ENCODE data around the gene TSKS. TPM values are rescaled to one million over a fixed set of nuclear protein-coding genes. Genes with fewer than 3 reads are reported as not detected.

TSKS gene
- total RNA-seq, 1 donor from 2014 or later, result 0.86 TPM

DNA sequence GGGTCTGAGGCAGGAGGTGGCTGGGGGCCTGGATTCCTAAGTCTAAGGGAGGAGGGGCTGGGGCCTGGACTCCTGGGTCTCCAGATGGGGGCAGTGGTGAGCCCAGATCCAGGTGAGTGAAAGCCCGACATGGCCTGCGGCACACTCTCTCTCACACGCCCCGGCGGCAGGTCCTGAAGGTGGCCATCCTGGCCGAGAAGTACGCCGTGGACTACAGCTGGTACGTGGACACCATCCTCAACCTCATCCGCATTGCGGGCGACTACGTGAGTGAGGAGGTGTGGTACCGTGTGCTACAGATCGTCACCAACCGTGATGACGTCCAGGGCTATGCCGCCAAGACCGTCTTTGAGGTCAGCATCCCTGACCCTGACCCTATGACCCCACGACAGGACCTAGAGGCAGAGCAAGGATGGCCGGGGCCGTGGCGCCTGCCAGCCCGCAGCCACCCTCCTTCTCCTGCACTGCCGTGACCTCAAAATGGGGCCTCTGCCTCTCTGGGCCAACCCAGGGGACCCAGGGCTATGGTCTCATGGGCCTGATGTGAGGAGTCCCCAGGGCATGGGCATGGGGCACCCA is 36.8 kb upstream of the TSKS start:
- DNase-seq (no peak), ATAC-seq (ENCODE audit: poor library complexity) (no peak)
- intact Hi-C loops (cut with DNase I), result no loop called here

- intact Hi-C loops (cut with DNase I), result no loop called here
- no peak for ATAC-seq (ENCODE audit: poor library complexity)
- no peak for DNase-seq
Observed at GRCh38 chr19:49799271-49799797, 36.2 kb upstream of the TSKS start.

DNA sequence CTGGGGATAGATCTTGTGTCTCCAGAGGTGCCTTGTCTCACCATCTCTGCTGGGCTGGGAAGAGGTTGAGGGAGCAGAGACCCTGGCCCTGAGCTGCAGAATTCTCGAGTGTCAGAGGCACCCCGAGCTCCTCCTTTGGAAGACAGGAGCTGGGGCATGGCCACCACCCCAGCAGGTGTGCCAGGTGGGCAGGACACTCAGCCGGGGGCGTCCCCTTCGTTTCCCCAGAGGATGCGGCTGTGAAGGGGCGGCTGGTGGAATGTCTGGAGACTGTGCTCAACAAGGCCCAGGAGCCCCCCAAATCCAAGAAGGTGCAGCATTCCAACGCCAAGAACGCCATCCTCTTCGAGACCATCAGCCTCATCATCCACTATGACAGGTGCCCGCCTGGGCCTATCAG is 35.5 kb upstream of the TSKS start:
- no peak for ATAC-seq (ENCODE audit: poor library complexity)
- intact Hi-C loops (cut with DNase I), result no loop called here
- DNase-seq, result no peak

DNA sequence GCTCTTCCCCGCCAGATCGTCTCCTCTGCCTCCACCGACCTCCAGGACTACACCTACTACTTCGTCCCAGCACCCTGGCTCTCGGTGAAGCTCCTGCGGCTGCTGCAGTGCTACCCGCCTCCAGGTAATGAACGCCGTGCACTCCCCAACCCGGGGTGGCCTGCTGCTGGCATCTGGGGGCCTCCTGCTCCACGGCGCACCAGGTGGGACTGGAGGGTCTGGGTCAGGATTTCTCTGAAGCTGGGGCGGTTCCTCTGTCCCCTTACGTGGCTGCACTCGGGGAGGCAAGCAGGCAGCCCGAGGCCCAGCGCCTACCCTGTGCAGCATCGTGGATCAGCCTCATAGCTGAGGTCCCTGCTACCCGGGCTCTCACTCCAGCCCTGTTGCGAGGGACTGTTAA is 32.5 kb upstream of the TSKS start:
- ATAC-seq (ENCODE audit: poor library complexity), result no peak
- intact Hi-C loops (cut with DNase I), result no loop called here

GRCh38 chr19:49793561-49793840 is 30.4 kb upstream of the TSKS start:
- intact Hi-C loops (cut with DNase I), result no loop called here
- DNase-seq (no peak), ATAC-seq (ENCODE audit: poor library complexity) (no peak)

More for the DNA sequence above, 32.5 kb upstream of the TSKS start:
- no peak for DNase-seq

- no peak for ATAC-seq (ENCODE audit: poor library complexity)
- no peak for DNase-seq
- intact Hi-C loops (cut with DNase I), result no loop called here
Observed at GRCh38 chr19:49792829-49793560, 29.9 kb upstream of the TSKS start.

GRCh38 chr19:49791776-49792445 is 28.8 kb upstream of the TSKS start:
- intact Hi-C loops (cut with DNase I), result no loop called here
- DNase-seq (no peak), ATAC-seq (ENCODE audit: poor library complexity) (no peak)

DNA sequence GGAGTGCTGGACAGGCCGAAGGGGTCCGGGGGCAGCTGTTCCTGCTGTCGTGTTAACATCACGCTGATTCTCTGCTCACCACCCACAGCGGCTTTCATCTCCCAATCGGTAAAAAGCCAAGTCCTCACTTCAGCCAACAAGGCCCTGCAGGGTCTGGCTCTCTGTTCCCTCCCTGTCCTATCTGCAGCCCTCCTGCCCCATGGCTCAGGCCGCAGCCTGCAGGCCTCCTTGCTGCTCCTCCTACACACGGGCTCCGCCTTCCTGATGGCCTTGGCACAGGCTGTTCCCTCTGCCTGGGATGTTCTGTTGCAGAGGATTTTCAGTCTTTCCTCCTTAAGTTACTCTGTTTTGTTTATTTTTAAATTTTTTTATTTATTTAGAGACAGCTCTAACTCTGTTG is 27.8 kb upstream of the TSKS start:
- DNase-seq (peak; percentile 74), ATAC-seq (ENCODE audit: poor library complexity) (peak; percentile 67)
- intact Hi-C loops (cut with DNase I), result no loop called here

GRCh38 chr19:49788857-49789256 is 25.8 kb upstream of the TSKS start:
- intact Hi-C loops (cut with DNase I), result no loop called here
- no peak for DNase-seq
- no peak for ATAC-seq (ENCODE audit: poor library complexity)

GRCh38 chr19:49787746-49788145 is 24.6 kb upstream of the TSKS start:
- DNase-seq (no peak), ATAC-seq (ENCODE audit: poor library complexity) (no peak)
- intact Hi-C loops (cut with DNase I), result no loop called here

DNA sequence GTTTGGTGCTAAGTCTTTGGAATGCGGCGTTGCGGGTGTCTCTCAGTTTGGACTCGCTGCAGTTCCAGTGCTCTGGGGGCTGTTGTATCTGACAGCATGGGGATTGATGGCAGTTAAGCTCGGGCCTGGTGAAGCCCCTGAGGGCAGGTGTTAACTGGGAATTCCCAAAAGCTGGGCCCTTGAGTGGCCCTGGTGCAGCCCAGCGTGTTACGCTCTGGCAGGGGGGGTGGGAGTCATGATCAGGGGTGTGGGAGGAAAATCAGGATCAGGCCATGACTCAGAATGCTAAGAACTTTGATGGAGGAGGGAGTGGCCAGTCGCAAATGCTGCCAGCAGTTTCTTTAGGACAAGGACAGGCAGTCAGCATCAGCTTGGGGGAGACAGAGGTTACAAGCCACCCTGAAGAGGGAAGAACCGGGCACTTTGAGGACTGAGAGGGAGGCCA is 23.3 kb upstream of the TSKS start:
- ATAC-seq (ENCODE audit: poor library complexity) (no peak), DNase-seq (no peak)

DNA sequence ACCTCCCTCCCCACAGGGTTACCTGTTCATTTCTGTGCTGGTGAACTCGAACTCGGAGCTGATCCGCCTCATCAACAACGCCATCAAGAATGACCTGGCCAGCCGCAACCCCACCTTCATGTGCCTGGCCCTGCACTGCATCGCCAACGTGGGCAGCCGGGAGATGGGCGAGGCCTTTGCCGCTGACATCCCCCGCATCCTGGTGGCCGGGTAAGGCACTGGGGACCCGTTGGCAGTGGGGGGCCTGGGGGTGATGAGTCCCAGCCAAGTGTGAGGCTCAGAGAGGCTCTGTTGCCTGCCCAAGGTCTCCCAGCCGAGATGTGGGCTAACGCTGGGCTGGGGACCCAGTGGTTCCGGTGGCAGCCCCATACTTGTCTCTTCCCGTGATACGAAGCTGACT is 19.4 kb upstream of the TSKS start:
- intact Hi-C loops (cut with DNase I), result no loop called here
- DNase-seq, result no peak
- no peak for ATAC-seq (ENCODE audit: poor library complexity)

More for the DNA sequence above, 23.3 kb upstream of the TSKS start:
- intact Hi-C loops (cut with DNase I), result no loop called here

DNA sequence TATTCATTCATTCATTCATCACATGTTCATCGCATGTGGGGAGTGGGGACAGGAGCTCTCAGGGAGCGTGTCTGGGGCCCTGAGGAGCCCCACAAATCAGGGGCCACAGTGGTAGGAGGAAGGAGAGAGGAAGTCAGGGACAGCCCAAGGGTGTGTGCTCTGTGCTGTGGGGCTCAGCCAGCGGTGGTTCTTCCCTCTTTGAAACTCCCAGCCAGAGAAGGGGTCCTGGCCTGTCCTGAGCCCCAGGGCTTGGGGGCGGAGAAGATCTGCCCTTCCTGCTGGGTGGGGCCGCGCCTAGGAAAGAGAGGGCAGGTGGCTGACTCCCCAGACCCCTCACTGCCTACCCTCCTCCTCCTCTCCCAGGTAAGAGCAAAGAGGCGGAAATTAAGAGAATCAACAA is 18.3 kb upstream of the TSKS start:
- intact Hi-C loops (cut with DNase I), result no loop called here
- DNase-seq (no peak), ATAC-seq (ENCODE audit: poor library complexity) (peak; percentile 21)

DNA sequence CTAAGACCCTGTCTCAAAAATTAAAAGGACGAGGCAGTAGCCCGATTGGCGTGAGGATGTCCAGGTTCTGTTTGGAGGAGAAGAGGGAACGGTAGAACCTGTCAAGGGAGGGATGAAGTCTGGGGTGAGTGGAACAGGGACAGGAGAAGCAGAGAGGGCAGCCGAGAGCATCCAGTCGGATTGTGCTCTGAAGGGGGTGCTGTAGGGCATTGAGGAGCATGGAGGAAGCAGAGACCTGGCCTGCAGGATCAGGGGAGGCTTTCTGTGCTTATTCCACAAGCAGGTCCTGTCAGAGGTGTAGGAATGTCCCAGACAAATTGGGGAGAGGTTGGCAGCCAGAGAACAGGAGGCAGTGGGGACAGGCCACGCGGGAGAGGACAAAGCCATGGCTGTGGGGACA is 17.8 kb upstream of the TSKS start:
- no peak for ATAC-seq (ENCODE audit: poor library complexity)
- intact Hi-C loops (cut with DNase I), result no loop called here
- no peak for DNase-seq

DNA sequence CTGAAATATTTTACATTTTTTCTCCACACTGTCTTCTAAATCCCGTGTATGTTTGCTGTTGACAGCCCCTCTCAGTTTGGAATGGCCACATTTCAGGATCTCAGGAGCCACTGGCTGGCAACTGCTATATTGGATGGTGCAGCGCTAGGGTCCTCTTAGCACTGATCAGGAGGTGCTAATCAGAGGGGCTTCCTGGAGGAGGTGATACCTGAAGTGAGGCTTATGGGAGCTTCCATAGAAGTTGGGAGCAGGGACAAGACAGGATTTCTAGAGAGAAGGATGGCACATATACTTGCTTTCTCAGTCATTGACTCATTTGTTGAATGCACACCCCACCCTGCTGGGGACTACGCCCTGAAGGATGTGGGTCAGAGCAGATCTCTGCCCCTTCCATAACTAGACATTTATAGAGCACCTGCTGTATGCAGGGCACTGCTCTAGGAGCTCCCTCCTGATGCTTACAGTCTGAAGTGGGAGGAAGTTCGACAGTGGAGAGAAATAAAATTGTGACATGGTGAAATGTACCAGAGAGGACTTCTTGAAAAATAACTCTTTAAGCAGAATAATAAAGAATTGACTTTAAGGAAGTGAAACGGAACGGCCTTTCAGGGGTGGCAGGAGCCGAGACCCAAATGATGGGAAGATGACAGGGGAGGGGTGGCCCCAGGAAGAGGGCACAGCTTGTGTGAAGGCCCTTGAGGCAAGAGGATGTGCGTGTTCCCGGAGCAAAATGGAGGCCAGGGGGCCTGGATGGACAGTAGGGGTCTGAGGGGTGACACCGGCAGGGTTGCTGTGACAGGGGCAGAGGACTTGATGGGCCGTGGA is 16.8 kb upstream of the TSKS start:
- DNase-seq, result no peak
- intact Hi-C loops (cut with DNase I), result no loop called here
- peak; percentile 35 for ATAC-seq (ENCODE audit: poor library complexity)

- ATAC-seq (ENCODE audit: poor library complexity) (no peak), DNase-seq (no peak)
- intact Hi-C loops (cut with DNase I), result no loop called here
Observed at GRCh38 chr19:49776371-49776764, 13.3 kb upstream of the TSKS start.

GRCh38 chr19:49775742-49776370 is 12.8 kb upstream of the TSKS start:
- ATAC-seq (ENCODE audit: poor library complexity) (no peak), DNase-seq (no peak)
- intact Hi-C loops (cut with DNase I), result no loop called here

DNA sequence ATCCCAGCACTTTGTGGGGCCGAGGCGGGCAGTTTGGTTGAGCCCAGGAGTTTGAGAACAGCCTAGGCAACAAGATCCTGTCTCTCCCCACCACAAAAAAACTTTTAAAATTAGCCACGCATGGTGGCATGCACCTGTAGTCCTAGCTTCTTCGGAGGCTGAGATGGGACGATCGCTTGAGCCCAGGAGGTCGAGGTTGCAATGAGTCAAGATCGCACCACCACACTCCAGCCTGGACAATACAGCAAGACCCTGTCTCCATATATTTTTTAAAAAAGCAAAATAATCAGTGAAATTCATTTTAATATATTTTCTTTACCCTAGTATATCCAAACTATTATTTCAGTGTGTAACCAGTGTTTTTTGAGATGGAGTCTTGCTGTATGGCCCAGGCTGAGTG is 11.9 kb upstream of the TSKS start:
- ATAC-seq (ENCODE audit: poor library complexity) (no peak), DNase-seq (no peak)
- intact Hi-C loops (cut with DNase I), result no loop called here
